ENCODE results near the gene DSN1.

Gene DSN1

DNA sequence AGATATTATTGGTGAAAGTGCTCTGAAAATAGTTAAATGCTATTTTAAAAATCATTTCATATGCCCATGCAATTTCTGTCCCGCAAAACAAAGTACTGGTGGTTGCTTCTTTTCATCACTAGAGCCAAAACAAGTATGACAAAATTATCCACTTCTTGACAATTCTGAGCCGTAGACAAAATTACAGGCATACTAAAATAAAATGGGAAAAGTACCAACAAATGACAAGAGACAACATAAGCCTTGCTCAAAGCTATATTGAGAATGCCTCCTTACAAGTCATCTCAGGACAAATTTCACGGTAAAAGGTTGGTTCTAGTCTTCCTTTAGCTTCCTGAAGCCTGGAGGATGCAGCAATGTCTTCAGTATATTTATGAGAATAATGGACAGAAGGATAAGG, 56.5 kb downstream of the DSN1 start:
- Histone ChIP-seq H3K4me1 (ENCODE audit: insufficient read depth, low read length, poor library complexity, severe bottlenecking) (no peaks in the 10 kb centered on the region), H4K20me1 (ENCODE audit: insufficient read depth, low read length, poor library complexity, severe bottlenecking) (no peaks in the 10 kb centered on the region), H2AFZ (ENCODE audit: low read length) (no peak overlapping the region), H3K27me3 (ENCODE audit: insufficient read depth, low read length, poor library complexity, severe bottlenecking) (no peaks in the 10 kb centered on the region), H3K4me2 (ENCODE audit: low read depth, low read length, poor library complexity, severe bottlenecking) (no peak overlapping the region), H3K36me3 (ENCODE audit: insufficient read depth, low read length) (0 out of 2 replicates have a peak, but pooled peaks cover 3% of the 10 kb centered on the region), H3F3A (ENCODE audit: low read depth) (no peaks in the 10 kb centered on the region), H3K9ac (ENCODE audit: low read depth, low read length, poor library complexity, severe bottlenecking) (no peak overlapping the region), H3K4me3 (ENCODE audit: low read length, poor library complexity, severe bottlenecking) (no peak overlapping the region), H3K79me2 (ENCODE audit: insufficient read depth, low read length) (no peaks in the 10 kb centered on the region), H3K9me3 (ENCODE audit: insufficient read depth, low read depth, low read length) (no peaks in the 10 kb centered on the region), H3K9me2 (replicated peaks; ENCODE audit: low read depth, low read length) (no peaks in the 10 kb centered on the region)
- TF ChIP-seq, protein P1, sequence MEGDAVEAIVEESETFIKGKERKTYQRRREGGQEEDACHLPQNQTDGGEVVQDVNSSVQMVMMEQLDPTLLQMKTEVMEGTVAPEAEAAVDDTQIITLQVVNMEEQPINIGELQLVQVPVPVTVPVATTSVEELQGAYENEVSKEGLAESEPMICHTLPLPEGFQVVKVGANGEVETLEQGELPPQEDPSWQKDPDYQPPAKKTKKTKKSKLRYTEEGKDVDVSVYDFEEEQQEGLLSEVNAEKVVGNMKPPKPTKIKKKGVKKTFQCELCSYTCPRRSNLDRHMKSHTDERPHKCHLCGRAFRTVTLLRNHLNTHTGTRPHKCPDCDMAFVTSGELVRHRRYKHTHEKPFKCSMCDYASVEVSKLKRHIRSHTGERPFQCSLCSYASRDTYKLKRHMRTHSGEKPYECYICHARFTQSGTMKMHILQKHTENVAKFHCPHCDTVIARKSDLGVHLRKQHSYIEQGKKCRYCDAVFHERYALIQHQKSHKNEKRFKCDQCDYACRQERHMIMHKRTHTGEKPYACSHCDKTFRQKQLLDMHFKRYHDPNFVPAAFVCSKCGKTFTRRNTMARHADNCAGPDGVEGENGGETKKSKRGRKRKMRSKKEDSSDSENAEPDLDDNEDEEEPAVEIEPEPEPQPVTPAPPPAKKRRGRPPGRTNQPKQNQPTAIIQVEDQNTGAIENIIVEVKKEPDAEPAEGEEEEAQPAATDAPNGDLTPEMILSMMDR (conservative IDR thresholded peaks at IDR 0.05; ENCODE audit: low read length): no peak
- no peak for TF ChIP-seq EZH2phosphoT487 (IDR thresholded peaks at IDR 0.05; ENCODE audit: borderline replicate concordance)

- Histone ChIP-seq H3K27me3 (ENCODE audit: insufficient read depth, low read length, poor library complexity, severe bottlenecking) (no peaks in the 10 kb centered on the region), H3K4me2 (ENCODE audit: low read depth, low read length, poor library complexity, severe bottlenecking) (no peak overlapping the region), H3K9ac (ENCODE audit: low read depth, low read length, poor library complexity, severe bottlenecking) (no peak overlapping the region), H3K4me3 (ENCODE audit: low read length, poor library complexity, severe bottlenecking) (no peak overlapping the region), H4K20me1 (ENCODE audit: insufficient read depth, low read length, poor library complexity, severe bottlenecking) (no peaks in the 10 kb centered on the region), H3K4me1 (ENCODE audit: insufficient read depth, low read length, poor library complexity, severe bottlenecking) (no peaks in the 10 kb centered on the region), H3K36me3 (ENCODE audit: insufficient read depth, low read length) (no peaks in the 10 kb centered on the region), H3K79me2 (ENCODE audit: insufficient read depth, low read length) (no peaks in the 10 kb centered on the region), H3K9me2 (replicated peaks; ENCODE audit: low read depth, low read length) (no peaks in the 10 kb centered on the region), H3F3A (ENCODE audit: low read depth) (no peaks in the 10 kb centered on the region), H2AFZ (ENCODE audit: low read length) (no peak overlapping the region), H3K9me3 (ENCODE audit: insufficient read depth, low read depth, low read length) (no peaks in the 10 kb centered on the region)
- TF ChIP-seq EZH2phosphoT487 (IDR thresholded peaks at IDR 0.05; ENCODE audit: borderline replicate concordance): no peak
- TF ChIP-seq, protein P1 (conservative IDR thresholded peaks at IDR 0.05; ENCODE audit: low read length): no peak
Measured at GRCh38 chr20:36712775-36713174, 60.8 kb downstream of the DSN1 start.

DNA sequence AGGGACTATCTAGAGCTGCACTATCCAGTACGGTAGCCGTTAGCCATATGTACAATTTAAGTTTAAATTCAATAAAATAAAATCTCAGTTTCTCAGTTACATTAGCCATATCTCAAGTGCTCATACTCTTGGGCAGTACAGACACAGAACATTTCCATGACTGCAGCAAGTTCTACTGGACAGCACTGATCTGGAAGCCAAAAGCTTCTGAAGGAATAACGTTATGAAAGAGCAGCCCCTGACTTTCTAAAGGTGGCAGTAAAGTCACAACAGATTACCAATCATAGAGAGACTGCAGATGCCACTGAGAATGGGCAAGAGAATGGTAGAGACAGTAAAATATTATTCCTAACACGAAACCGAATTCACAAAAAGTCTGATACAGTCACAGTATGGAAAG, 64.4 kb downstream of the DSN1 start:
- H3K9ac ChIP-seq (ENCODE audit: low read depth, low read length, poor library complexity, severe bottlenecking): no peak overlapping the region
- no peaks in the 10 kb centered on the region for H3F3A ChIP-seq (ENCODE audit: low read depth)
- no peaks in the 10 kb centered on the region for H4K20me1 ChIP-seq (ENCODE audit: insufficient read depth, low read length, poor library complexity, severe bottlenecking)
- H3K9me2 ChIP-seq (replicated peaks; ENCODE audit: low read depth, low read length): no peaks in the 10 kb centered on the region
- no peak overlapping the region for H3K4me3 ChIP-seq (ENCODE audit: low read length, poor library complexity, severe bottlenecking)
- H3K4me2 ChIP-seq (ENCODE audit: low read depth, low read length, poor library complexity, severe bottlenecking): no peak overlapping the region
- H3K9me3 ChIP-seq (ENCODE audit: insufficient read depth, low read depth, low read length): no peaks in the 10 kb centered on the region
- no peak overlapping the region for H2AFZ ChIP-seq (ENCODE audit: low read length)
- no peak for TF ChIP-seq EZH2phosphoT487 (IDR thresholded peaks at IDR 0.05; ENCODE audit: borderline replicate concordance)
- TF ChIP-seq, protein P1 (conservative IDR thresholded peaks at IDR 0.05; ENCODE audit: low read length): no peak
- H3K36me3 ChIP-seq (ENCODE audit: insufficient read depth, low read length): no peaks in the 10 kb centered on the region
- no peaks in the 10 kb centered on the region for H3K27me3 ChIP-seq (ENCODE audit: insufficient read depth, low read length, poor library complexity, severe bottlenecking)
- H3K79me2 ChIP-seq (ENCODE audit: insufficient read depth, low read length): no peaks in the 10 kb centered on the region
- H3K4me1 ChIP-seq (ENCODE audit: insufficient read depth, low read length, poor library complexity, severe bottlenecking): no peaks in the 10 kb centered on the region

All from Loucy (cell line).